NB4 (cell line): ENCODE data around the gene TBX4.

ENCODE experiments used
- CTCF ChIP-seq: IDR thresholded peaks from one replicate; pipeline ENCODE4 v1.5.1; 2012; ENCODE audit warnings: low read depth, low read length
- MYC ChIP-seq: IDR thresholded peaks from 2 replicates; pipeline ENCODE4 v1.6.1; 2011; ENCODE audit warnings: low read depth, low read length
- POLR2A ChIP-seq: IDR thresholded peaks from 2 replicates; pipeline ENCODE4 v1.6.1; 2011; ENCODE audit warnings: mild to moderate bottlenecking; ENCODE audit not compliant: insufficient read length; ENCODE audit errors: extremely low read depth
- TF ChIP-seq, protein P1 (sequence below): IDR thresholded peaks from 2 replicates; pipeline ENCODE4 v1.6.1; 2011; ENCODE audit warnings: low read depth, low read length

DNA sequence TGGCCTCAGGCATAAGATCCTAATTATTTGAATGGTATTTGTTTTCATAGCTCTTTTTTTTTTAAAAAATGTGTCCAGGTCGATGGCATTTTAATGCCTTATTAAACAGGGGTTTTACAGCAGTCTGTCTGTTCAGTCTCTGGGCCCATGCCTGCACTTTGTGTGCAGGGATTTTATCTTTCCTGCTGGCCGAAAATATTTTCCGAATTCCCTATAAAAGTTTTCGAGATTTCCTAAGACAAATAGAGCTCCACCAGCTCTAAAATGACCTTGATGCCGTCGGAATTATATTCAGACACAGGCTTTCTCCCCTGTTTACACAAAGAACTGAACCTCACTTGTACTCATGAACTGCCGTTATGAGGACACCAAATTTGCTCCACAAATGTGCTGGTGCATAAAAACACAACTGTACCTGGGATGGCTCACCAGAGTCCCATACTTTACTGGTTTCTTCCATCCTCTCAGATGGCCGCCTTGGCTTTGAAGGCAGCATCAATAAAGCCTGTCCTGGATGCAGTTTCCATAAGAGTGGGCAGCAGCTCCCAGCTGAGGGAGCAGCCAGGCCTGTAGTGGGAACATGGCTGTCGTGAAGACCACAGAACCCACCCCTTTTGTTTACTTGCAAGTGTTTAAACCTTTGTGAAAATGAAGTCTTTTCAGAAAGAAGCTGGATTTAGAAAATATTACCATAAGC is 44.9 kb downstream of the TBX4 start:
- no peak for TF ChIP-seq POLR2A
- no peak for TF ChIP-seq CTCF
- TF ChIP-seq, protein P1, sequence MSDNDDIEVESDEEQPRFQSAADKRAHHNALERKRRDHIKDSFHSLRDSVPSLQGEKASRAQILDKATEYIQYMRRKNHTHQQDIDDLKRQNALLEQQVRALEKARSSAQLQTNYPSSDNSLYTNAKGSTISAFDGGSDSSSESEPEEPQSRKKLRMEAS = no peak
- TF ChIP-seq MYC = no peak
